GM18526 (cell line): ENCODE data around the gene MINDY4B.

Experiments used
- POLR2A ChIP-seq: IDR thresholded peaks from 3 replicates; pipeline ENCODE4 v1.6.1; 2011; ENCODE audit not compliant: insufficient read length; ENCODE audit errors: extremely low read depth

Gene MINDY4B

GRCh38 chr3:150828261-150828660 lies 77.0 kb downstream of the MINDY4B start:
- TF ChIP-seq POLR2A: no peak

GRCh38 chr3:150826466-150827282 lies 78.6 kb downstream of the MINDY4B start:
- no peak for TF ChIP-seq POLR2A

GRCh38 chr3:150825916-150826377 lies 79.3 kb downstream of the MINDY4B start:
- no peak for TF ChIP-seq POLR2A

- no peak for TF ChIP-seq POLR2A
Measured at GRCh38 chr3:150825192-150825915, 79.9 kb downstream of the MINDY4B start.

GRCh38 chr3:150823277-150823676 lies 82.0 kb downstream of the MINDY4B start:
- TF ChIP-seq POLR2A: no peak

GRCh38 chr3:150822636-150823035 lies 82.6 kb downstream of the MINDY4B start:
- TF ChIP-seq POLR2A: no peak
